ENCODE data around the gene CEL.

The CEL gene

GRCh38 chr9:133046900-133047295, 14.9 kb upstream of the CEL start:
- Histone ChIP-seq H3K4me3 (ENCODE audit: low read depth, low read length) (no peak overlapping the region), H3K9ac (ENCODE audit: low read length) (no peak overlapping the region), H3K27me3 (ENCODE audit: control insufficient read depth, insufficient read depth, low read length) (no peaks in the 10 kb centered on the region), H3K27ac (ENCODE audit: low read depth, low read length) (no peak overlapping the region), H3K4me1 (ENCODE audit: control insufficient read depth, insufficient read depth, low read length) (no peaks in the 10 kb centered on the region), H3K36me3 (ENCODE audit: control insufficient read depth, insufficient read depth, low read length) (peaks cover 91% of the 10 kb centered on the region), H3K9me3 (ENCODE audit: control insufficient read depth, insufficient read depth, low read depth, low read length) (no peaks in the 10 kb centered on the region)

GRCh38 chr9:133048595-133048994, 13.2 kb upstream of the CEL start:
- H3K36me3 ChIP-seq (ENCODE audit: control insufficient read depth, insufficient read depth, low read length): peaks cover 88% of the 10 kb centered on the region
- no peaks in the 10 kb centered on the region for H3K9me3 ChIP-seq (ENCODE audit: control insufficient read depth, insufficient read depth, low read depth, low read length)
- H3K27ac ChIP-seq (ENCODE audit: low read depth, low read length): no peak overlapping the region

GRCh38 chr9:133049043-133049442, 12.7 kb upstream of the CEL start:
- H3K27ac ChIP-seq (ENCODE audit: low read depth, low read length): no peak overlapping the region
- no peaks in the 10 kb centered on the region for H3K27me3 ChIP-seq (ENCODE audit: control insufficient read depth, insufficient read depth, low read length)
- H3K9me3 ChIP-seq (ENCODE audit: control insufficient read depth, insufficient read depth, low read depth, low read length): no peaks in the 10 kb centered on the region
- H3K9ac ChIP-seq (ENCODE audit: low read length): no peak overlapping the region
- peaks cover 88% of the 10 kb centered on the region for H3K36me3 ChIP-seq (ENCODE audit: control insufficient read depth, insufficient read depth, low read length)
- H3K4me1 ChIP-seq (ENCODE audit: control insufficient read depth, insufficient read depth, low read length): no peaks in the 10 kb centered on the region
- no peak overlapping the region for H3K4me3 ChIP-seq (ENCODE audit: low read depth, low read length)

More at GRCh38 chr9:133048595-133048994, 13.2 kb upstream of the CEL start:
- H3K4me3 ChIP-seq (ENCODE audit: low read depth, low read length): no peak overlapping the region
- no peaks in the 10 kb centered on the region for H3K4me1 ChIP-seq (ENCODE audit: control insufficient read depth, insufficient read depth, low read length)
- H3K27me3 ChIP-seq (ENCODE audit: control insufficient read depth, insufficient read depth, low read length): no peaks in the 10 kb centered on the region
- H3K9ac ChIP-seq (ENCODE audit: low read length): no peak overlapping the region

- no peaks in the 10 kb centered on the region for H3K4me1 ChIP-seq (ENCODE audit: control insufficient read depth, insufficient read depth, low read length)
- no peaks in the 10 kb centered on the region for H3K27me3 ChIP-seq (ENCODE audit: control insufficient read depth, insufficient read depth, low read length)
- H3K36me3 ChIP-seq (ENCODE audit: control insufficient read depth, insufficient read depth, low read length): peaks cover 88% of the 10 kb centered on the region
- H3K27ac ChIP-seq (ENCODE audit: low read depth, low read length): no peak overlapping the region
- no peaks in the 10 kb centered on the region for H3K9me3 ChIP-seq (ENCODE audit: control insufficient read depth, insufficient read depth, low read depth, low read length)
- H3K9ac ChIP-seq (ENCODE audit: low read length): no peak overlapping the region
- H3K4me3 ChIP-seq (ENCODE audit: low read depth, low read length): no peak overlapping the region
These were observed 11.6 kb upstream of the CEL start for GRCh38 chr9:133050142-133050541.

DNA sequence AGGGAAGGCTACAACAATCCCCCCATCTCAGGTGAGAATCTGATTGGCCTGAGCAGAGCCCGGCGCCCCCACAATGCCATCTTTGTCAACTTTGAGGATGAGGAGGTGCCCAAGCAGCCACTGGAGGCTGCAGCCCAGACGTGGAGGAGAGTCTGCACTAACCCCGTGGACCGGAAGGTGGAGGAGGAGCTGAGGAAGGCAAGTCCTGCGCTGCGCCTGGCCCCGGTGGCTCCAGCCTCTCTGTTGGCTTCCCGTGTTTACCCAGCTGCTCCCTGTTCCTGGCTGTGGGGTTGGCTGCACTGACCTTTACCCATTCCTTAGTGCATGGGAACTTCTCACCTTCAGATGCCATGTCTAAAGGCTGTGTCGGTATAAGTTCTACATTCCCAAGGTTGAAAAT, 11.0 kb upstream of the CEL start:
- Histone ChIP-seq H3K27me3 (ENCODE audit: control insufficient read depth, insufficient read depth, low read length) (no peaks in the 10 kb centered on the region), H3K9ac (ENCODE audit: low read length) (no peak overlapping the region), H3K36me3 (ENCODE audit: control insufficient read depth, insufficient read depth, low read length) (peaks cover 90% of the 10 kb centered on the region), H3K4me3 (ENCODE audit: low read depth, low read length) (no peak overlapping the region), H3K4me1 (ENCODE audit: control insufficient read depth, insufficient read depth, low read length) (no peaks in the 10 kb centered on the region), H3K27ac (ENCODE audit: low read depth, low read length) (no peak overlapping the region), H3K9me3 (ENCODE audit: control insufficient read depth, insufficient read depth, low read depth, low read length) (no peaks in the 10 kb centered on the region)

DNA sequence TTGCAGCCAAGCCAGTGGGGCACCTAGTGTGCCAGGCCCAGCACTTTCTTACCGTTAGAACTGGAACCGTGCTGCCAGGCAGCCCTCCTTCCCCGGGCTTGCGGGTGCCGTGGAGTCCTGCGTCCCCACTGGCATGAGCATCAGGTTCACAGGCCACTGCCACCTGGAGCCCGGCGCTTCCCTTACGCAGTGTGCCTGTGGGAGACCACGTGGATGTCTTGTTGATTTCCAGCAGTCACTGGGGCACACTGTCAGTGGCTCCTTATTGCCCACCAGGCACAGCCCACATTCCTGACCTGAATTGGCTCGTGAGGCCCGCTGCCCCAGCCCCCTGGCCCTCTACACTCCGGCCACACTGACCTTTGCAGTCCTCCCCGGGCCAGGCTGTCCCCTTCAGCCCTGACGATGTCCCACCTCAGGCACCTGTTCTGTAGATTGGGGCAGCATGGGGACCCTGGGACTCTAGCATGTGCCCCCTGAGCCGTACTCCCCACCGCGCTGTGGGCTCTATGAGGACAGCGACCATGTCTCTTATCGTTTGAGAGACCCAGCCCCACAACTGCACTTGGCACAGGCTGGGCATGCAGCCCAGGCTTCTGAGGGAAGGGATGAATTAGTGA, 10.4 kb upstream of the CEL start:
- Histone ChIP-seq H3K4me3 (ENCODE audit: low read depth, low read length) (no peak overlapping the region), H3K27ac (ENCODE audit: low read depth, low read length) (no peak overlapping the region), H3K4me1 (ENCODE audit: control insufficient read depth, insufficient read depth, low read length) (no peaks in the 10 kb centered on the region), H3K9me3 (ENCODE audit: control insufficient read depth, insufficient read depth, low read depth, low read length) (no peaks in the 10 kb centered on the region), H3K27me3 (ENCODE audit: control insufficient read depth, insufficient read depth, low read length) (no peaks in the 10 kb centered on the region), H3K36me3 (ENCODE audit: control insufficient read depth, insufficient read depth, low read length) (peaks cover 90% of the 10 kb centered on the region), H3K9ac (ENCODE audit: low read length) (no peak overlapping the region)

DNA sequence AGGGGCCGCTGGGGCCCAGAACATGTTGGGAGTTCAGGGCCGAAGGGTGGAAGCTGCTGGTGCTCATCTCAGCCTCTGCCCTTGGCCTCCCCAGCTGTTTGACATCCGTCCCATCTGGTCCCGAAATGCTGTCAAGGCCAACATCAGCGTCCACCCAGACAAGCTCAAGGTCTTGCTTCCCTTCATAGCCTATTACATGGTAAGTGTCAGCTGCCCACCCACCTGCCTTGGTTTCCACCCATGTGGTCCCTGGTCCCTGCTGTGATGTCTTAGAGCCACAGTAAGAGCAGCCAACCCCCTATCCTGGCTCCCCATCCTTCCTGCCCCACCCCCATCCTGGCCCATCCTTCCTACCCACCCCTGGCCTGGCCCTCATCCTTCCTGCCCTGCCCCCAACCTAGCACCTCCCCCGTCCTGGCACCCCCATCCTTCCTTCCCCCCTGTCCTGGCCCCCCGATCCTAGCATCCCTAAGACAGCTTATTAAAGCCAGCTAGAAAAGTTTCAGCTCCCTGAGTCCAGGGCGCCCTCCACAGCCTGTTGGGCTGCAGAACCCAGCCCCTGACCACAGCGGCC, 9.7 kb upstream of the CEL start:
- Histone ChIP-seq H3K27me3 (ENCODE audit: control insufficient read depth, insufficient read depth, low read length) (no peaks in the 10 kb centered on the region), H3K4me3 (ENCODE audit: low read depth, low read length) (no peak overlapping the region), H3K4me1 (ENCODE audit: control insufficient read depth, insufficient read depth, low read length) (no peaks in the 10 kb centered on the region), H3K27ac (ENCODE audit: low read depth, low read length) (no peak overlapping the region), H3K36me3 (ENCODE audit: control insufficient read depth, insufficient read depth, low read length) (peaks cover 90% of the 10 kb centered on the region), H3K9me3 (ENCODE audit: control insufficient read depth, insufficient read depth, low read depth, low read length) (no peaks in the 10 kb centered on the region), H3K9ac (ENCODE audit: low read length) (no peak overlapping the region)

DNA sequence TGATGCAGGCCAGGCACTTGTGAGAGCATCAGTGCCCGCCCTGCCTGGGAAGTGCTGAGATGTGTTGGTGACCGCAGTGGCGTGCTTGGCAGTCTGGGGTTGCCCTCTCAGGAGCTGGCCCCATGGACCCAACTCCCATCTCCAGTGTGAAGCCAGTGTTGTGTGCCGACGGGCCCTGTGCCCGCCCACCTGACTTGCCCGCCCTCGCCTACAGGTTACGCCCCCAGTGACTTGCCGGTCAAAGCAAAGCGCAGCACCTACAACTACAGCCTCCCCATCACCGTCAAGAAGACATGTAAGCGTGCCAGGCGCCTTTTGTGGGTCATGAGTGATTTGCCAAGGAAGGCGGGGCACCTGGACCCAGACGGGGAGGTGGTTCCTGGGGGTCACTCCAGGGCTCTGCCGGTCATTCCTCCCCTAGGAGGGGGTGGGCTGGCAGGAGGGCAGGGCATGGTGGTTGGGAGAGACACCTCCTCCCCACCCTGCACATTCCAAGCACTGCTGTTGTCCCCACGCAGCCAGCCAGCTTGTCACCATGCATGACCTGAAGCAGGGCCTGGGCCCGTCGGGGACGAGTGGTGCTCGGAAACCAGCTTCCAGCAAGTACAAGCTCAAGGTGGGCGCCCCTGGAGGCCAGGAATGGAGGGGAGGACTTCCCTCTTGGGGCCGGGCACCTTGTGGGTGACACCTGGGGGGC, 7.4 kb upstream of the CEL start:
- H3K9ac ChIP-seq (ENCODE audit: low read length): no peak overlapping the region
- no peaks in the 10 kb centered on the region; the same call in 1 of the 2 replicates for H3K27me3 ChIP-seq (ENCODE audit: control insufficient read depth, insufficient read depth, low read length)
- H3K4me1 ChIP-seq (ENCODE audit: control insufficient read depth, insufficient read depth, low read length): peaks cover 9% of the 10 kb centered on the region
- no peak overlapping the region for H3K27ac ChIP-seq (ENCODE audit: low read depth, low read length)
- no peak overlapping the region for H3K4me3 ChIP-seq (ENCODE audit: low read depth, low read length)
- H3K9me3 ChIP-seq (ENCODE audit: control insufficient read depth, insufficient read depth, low read depth, low read length): no peaks in the 10 kb centered on the region
- peaks cover 90% of the 10 kb centered on the region for H3K36me3 ChIP-seq (ENCODE audit: control insufficient read depth, insufficient read depth, low read length)

- no peak overlapping the region for H3K9ac ChIP-seq (ENCODE audit: low read length)
- H3K9me3 ChIP-seq (ENCODE audit: control insufficient read depth, insufficient read depth, low read depth, low read length): no peaks in the 10 kb centered on the region
- H3K36me3 ChIP-seq (ENCODE audit: control insufficient read depth, insufficient read depth, low read length): peaks cover 83% of the 10 kb centered on the region
- no peaks in the 10 kb centered on the region; the same call in 1 of the 2 replicates for H3K27me3 ChIP-seq (ENCODE audit: control insufficient read depth, insufficient read depth, low read length)
- H3K27ac ChIP-seq (ENCODE audit: low read depth, low read length): no peak overlapping the region
- H3K4me1 ChIP-seq (ENCODE audit: control insufficient read depth, insufficient read depth, low read length): peaks cover 15% of the 10 kb centered on the region
- no peak overlapping the region for H3K4me3 ChIP-seq (ENCODE audit: low read depth, low read length)
These were observed 6.8 kb upstream of the CEL start for GRCh38 chr9:133054966-133055365.

DNA sequence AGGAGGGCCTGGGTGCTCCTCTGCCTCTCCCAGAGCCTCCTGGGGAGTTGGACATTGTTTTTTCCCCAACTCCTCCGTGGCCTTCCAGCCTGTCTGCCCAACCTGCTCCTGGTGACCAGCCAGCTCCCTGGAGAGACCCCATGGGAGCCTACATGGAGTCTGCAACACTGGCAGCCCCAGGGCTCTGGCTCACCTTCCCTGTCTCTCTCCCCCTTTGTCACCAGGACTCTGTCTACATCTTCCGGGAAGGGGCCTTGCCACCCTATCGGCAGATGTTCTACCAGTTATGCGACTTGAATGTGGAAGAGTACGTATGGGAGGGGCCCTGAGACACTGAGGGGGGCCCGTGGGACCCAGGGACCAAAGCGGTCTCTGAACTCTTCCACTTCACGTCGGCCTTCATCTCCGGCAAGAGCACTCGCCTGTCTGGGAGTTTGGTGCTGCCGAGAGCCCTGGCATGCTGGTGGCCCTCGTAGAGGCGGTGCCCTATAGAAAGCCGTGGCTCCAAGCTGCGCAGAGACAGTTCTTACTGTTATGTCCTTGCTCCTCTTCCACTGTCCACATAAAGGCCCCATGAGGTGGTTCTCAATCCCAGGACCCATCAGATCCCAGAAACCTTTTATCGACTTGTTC, 5.9 kb upstream of the CEL start:
- Histone ChIP-seq H3K36me3 (ENCODE audit: control insufficient read depth, insufficient read depth, low read length) (peaks cover 74% of the 10 kb centered on the region), H3K4me3 (ENCODE audit: low read depth, low read length) (no peak overlapping the region), H3K9ac (ENCODE audit: low read length) (no peak overlapping the region), H3K27me3 (ENCODE audit: control insufficient read depth, insufficient read depth, low read length) (no peaks in the 10 kb centered on the region; the same call in 1 of the 2 replicates), H3K9me3 (ENCODE audit: control insufficient read depth, insufficient read depth, low read depth, low read length) (no peaks in the 10 kb centered on the region), H3K27ac (ENCODE audit: low read depth, low read length) (no peak overlapping the region), H3K4me1 (ENCODE audit: control insufficient read depth, insufficient read depth, low read length) (peaks cover 21% of the 10 kb centered on the region)

- Histone ChIP-seq H3K4me1 (ENCODE audit: control insufficient read depth, insufficient read depth, low read length) (peaks cover 27% of the 10 kb centered on the region), H3K36me3 (ENCODE audit: control insufficient read depth, insufficient read depth, low read length) (peaks cover 68% of the 10 kb centered on the region), H3K4me3 (ENCODE audit: low read depth, low read length) (no peak overlapping the region), H3K9ac (ENCODE audit: low read length) (no peak overlapping the region), H3K27me3 (ENCODE audit: control insufficient read depth, insufficient read depth, low read length) (no peaks in the 10 kb centered on the region; the same call in 1 of the 2 replicates), H3K9me3 (ENCODE audit: control insufficient read depth, insufficient read depth, low read depth, low read length) (no peaks in the 10 kb centered on the region), H3K27ac (ENCODE audit: low read depth, low read length) (no peak overlapping the region)
These were observed 5.2 kb upstream of the CEL start for GRCh38 chr9:133056533-133056932.

Data from HUES6 (cell line).